ENCODE data around the gene BTNL9.

DNA sequence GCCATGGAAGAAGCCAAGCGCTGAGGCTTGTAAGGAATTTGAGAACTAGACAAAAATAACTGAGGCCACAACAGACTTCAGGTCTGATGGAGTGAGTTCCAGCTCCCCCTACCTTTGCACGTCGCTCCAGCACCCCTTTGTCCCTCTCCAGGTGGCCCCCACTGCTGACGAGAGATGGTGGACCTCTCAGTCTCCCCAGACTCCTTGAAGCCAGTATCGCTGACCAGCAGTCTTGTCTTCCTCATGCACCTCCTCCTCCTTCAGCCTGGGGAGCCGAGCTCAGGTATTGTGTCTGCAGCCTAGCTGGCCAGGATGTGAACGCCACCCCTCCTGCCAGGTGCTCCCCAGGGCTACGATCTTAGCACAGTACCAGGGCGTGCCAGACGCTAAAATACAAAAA, 5.2 kb downstream of the BTNL9 start:
- TF ChIP-seq POLR2A (IDR thresholded peaks at IDR 0.05): no peak
- TF ChIP-seq, protein P1, sequence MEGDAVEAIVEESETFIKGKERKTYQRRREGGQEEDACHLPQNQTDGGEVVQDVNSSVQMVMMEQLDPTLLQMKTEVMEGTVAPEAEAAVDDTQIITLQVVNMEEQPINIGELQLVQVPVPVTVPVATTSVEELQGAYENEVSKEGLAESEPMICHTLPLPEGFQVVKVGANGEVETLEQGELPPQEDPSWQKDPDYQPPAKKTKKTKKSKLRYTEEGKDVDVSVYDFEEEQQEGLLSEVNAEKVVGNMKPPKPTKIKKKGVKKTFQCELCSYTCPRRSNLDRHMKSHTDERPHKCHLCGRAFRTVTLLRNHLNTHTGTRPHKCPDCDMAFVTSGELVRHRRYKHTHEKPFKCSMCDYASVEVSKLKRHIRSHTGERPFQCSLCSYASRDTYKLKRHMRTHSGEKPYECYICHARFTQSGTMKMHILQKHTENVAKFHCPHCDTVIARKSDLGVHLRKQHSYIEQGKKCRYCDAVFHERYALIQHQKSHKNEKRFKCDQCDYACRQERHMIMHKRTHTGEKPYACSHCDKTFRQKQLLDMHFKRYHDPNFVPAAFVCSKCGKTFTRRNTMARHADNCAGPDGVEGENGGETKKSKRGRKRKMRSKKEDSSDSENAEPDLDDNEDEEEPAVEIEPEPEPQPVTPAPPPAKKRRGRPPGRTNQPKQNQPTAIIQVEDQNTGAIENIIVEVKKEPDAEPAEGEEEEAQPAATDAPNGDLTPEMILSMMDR (IDR thresholded peaks at IDR 0.05): no peak
